Measurements from ENCODE around the gene F12. TPM values are rescaled to one million over a fixed set of nuclear protein-coding genes. Genes with fewer than 3 reads are reported as not detected.

Gene F12
- total RNA-seq (1.00 and 1.4 TPM in 2 replicates), polyA plus RNA-seq (1.4 and 2.7 TPM in 2 replicates), polyA minus RNA-seq (0.24 and 0.57 TPM in 2 replicates), Bru-seq, nascent RNA (not detected), BruChase-seq, experiment 1, labeled RNA remaining after a 6-hour chase (percentile 17 among the genes with signal in this experiment), BruChase-seq, experiment 2, labeled RNA remaining after a 2-hour chase (percentile 14 among the genes with signal in this experiment)
- polyA plus RNA-seq (2011; cell fraction: cytosol; rRNA removed): 0.66 and 1.1 TPM in 2 replicates
- 0.73 and 0.96 TPM in 2 replicates for polyA plus RNA-seq (2011; cell fraction: nucleus; rRNA removed)
- polyA plus RNA-seq (2012): 1.6 and 1.7 TPM in 2 replicates
- polyA minus RNA-seq (2011; cell fraction: cytosol; rRNA and poly(A)+ RNA removed): 7.9 TPM
- 0.29 TPM in 1 of 2 replicates, not detected in the other for polyA minus RNA-seq (2011; cell fraction: nucleus; rRNA and poly(A)+ RNA removed)
- long read RNA-seq, partial matches to known transcripts: 3 of 4 reads
- long read RNA-seq, other reads (novel, unspliced or antisense): 1 of 4 reads

DNA sequence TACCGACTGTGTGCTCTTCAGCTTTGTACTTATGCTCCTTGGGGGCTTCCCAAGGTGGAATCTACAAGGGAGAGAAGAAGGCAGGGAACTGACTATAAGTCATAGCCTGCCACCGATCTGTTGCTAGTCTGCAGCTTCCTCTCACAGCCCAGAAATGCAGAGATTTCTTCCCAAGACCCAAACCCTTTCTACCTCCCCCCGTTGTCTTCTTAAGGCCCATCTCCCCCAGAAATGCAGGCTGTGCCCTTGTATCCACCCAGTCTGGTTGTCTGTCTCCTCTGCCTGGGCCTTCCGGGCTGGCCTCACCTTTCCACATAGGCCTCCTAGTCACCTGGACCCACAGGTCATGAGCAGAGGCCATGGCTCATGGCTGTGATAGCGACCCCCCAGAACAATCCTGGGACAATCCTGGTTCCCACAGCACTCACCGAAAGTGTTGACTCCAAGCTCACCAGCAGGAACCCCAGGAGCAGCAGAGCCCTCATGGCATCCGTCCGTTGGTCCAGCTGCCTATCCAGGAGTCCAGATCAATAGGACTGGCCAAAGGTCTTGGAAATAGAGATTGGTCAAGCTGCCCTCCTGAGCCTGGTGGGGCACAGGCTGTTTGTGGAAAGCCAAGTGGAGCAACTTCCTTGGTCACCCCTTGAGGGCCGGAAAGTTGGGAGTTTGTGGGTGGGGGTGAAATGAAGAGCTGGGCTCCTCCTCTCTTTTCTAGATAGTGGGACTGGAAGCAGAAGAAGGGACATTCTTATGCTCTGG, at the start of gene F12:
Gene F12, minus strand, starts transcription at position 522 of the 759 bp plus-strand sequence. Its CDS starts 37 bp downstream, at position 485.
- Histone ChIP-seq H3K27ac (ENCODE audit: insufficient read depth, low read depth, low read length) (no peak within 1 kb of the TSS), H4K20me1 (replicated peaks; ENCODE audit: control insufficient read depth, extremely low read depth, insufficient read depth, low read length) (no peaks in the 10 kb centered on the region), H3K4me2 (ENCODE audit: insufficient read depth, low read length) (no peak within 1 kb of the TSS), H3K9ac (replicated peaks; ENCODE audit: extremely low read depth, insufficient read depth, low read length) (no peak within 1 kb of the TSS), H3K4me3 (replicated peaks in 1 of 3; ENCODE audit: insufficient read depth in 1 of 3, low read depth in 1 of 3, low read length in 3 of 3) (no peak within 1 kb of the TSS), H3K27me3 (ENCODE audit: control insufficient read depth in 2 of 2, insufficient read depth in 2 of 2, low read length in 2 of 2) (peaks cover 0 to 6% of the 10 kb centered on the region in 2 experiments), H3K79me2 (ENCODE audit: control insufficient read depth, insufficient read depth, low read length) (no peaks in the 10 kb centered on the region), H3K36me3 (ENCODE audit: control insufficient read depth in 2 of 2, extremely low read depth in 1 of 2, insufficient read depth in 2 of 2, low read length in 2 of 2) (no peaks in the 10 kb centered on the region), H3K9me3 (replicated peaks; ENCODE audit: control insufficient read depth, insufficient read depth, low read length) (no peaks in the 10 kb centered on the region), H3K9me1 (replicated peaks; ENCODE audit: control insufficient read depth, extremely low read depth, insufficient read depth, low read length) (no peaks in the 10 kb centered on the region), H2AFZ (ENCODE audit: low read depth, low read length) (no peak within 1 kb of the TSS), H3K4me1 (ENCODE audit: control insufficient read depth, extremely low read depth, insufficient read depth, low read length) (peaks cover 5% of the 10 kb centered on the region)
- dilution Hi-C loops (cut with MboI; ENCODE audit: extremely low pct_ligation_motif_present, low sequenced_read_pairs): no loop called here
- ChIA-PET POLR2A (no interaction called here), CTCF (interaction anchor here (0.8 to 2.6 kb wide), 11 partner anchors 12 to 99 kb away, joined by 3 to 14 read pairs (median 5); partner anchors contain the start of gene GRK6)
- no peak for TF ChIP-seq JUN (IDR thresholded peaks at IDR 0.05; ENCODE audit: borderline replicate concordance, insufficient read depth, insufficient read length, low read depth)
- no peak for TF ChIP-seq GATA2 (IDR thresholded peaks at IDR 0.05; ENCODE audit: insufficient read depth, insufficient read length, low read depth, low read length)
- no peak for TF ChIP-seq MYC (IDR thresholded peaks at IDR 0.05; ENCODE audit: low read depth, low read length)
- no peak for TF ChIP-seq EZH2 (IDR thresholded peaks at IDR 0.05; ENCODE audit: borderline replicate concordance, low read depth, low read length, severe bottlenecking)
- TF ChIP-seq, protein P1, sequence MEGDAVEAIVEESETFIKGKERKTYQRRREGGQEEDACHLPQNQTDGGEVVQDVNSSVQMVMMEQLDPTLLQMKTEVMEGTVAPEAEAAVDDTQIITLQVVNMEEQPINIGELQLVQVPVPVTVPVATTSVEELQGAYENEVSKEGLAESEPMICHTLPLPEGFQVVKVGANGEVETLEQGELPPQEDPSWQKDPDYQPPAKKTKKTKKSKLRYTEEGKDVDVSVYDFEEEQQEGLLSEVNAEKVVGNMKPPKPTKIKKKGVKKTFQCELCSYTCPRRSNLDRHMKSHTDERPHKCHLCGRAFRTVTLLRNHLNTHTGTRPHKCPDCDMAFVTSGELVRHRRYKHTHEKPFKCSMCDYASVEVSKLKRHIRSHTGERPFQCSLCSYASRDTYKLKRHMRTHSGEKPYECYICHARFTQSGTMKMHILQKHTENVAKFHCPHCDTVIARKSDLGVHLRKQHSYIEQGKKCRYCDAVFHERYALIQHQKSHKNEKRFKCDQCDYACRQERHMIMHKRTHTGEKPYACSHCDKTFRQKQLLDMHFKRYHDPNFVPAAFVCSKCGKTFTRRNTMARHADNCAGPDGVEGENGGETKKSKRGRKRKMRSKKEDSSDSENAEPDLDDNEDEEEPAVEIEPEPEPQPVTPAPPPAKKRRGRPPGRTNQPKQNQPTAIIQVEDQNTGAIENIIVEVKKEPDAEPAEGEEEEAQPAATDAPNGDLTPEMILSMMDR (IDR thresholded peaks at IDR 0.05; ENCODE audit: extremely low read depth in 1 of 2, insufficient read depth in 1 of 2, low read depth in 1 of 2, low read length in 2 of 2): no peak
- no peak for TF ChIP-seq POLR2AphosphoS5 (IDR thresholded peaks at IDR 0.05; ENCODE audit: insufficient read depth, low read depth, low read length)
- TF ChIP-seq, protein P2, sequence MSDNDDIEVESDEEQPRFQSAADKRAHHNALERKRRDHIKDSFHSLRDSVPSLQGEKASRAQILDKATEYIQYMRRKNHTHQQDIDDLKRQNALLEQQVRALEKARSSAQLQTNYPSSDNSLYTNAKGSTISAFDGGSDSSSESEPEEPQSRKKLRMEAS (IDR thresholded peaks at IDR 0.05; ENCODE audit: insufficient read depth, insufficient read length): no peak
- intact Hi-C loops (cut with micrococcal nuclease): no loop called here
- DNase-seq (ENCODE audit: low read depth, low spot score) (no peak), FAIRE-seq (no peak)
- BruUV-seq (replicated peaks): no TSS peak
